SH-SY5Y (cell line): ENCODE measurements around the gene RSPH1.

Experiments used
- GATA2 ChIP-seq: IDR thresholded peaks from 2 replicates; pipeline ENCODE4 v1.6.1; 2011; ENCODE audit warnings: mild to moderate bottlenecking, low read depth, low read length
- GATA3 ChIP-seq: IDR thresholded peaks from 2 replicates; pipeline ENCODE4 v1.6.1; 2011; ENCODE audit warnings: low read depth, mild to moderate bottlenecking, low read length, moderate library complexity

- TF ChIP-seq GATA2 (no peak), GATA3 (no peak)
Measured at GRCh38 chr21:42541618-42542017, 45.6 kb upstream of the RSPH1 start.
